Vagina (tissue), 2 donors: ENCODE data around the gene RNF26.

Experiments used
- CTCF ChIP-seq, 3 experiments: fragments of 450-650 bp in 2 of 3; fragments of 200-600 bp in 1 of 3; sonication (generic) in 1 of 3; IDR thresholded peaks; one replicate each; pipeline ENCODE4 v1.5.1; 2017 to 2019; ENCODE audit warnings: antibody characterized with exemption in 3 of 3, mild to moderate bottlenecking in 2 of 3, moderate library complexity in 2 of 3
- POLR2AphosphoS5 ChIP-seq, 2 donors: sonication (generic); formaldehyde crosslinking; IDR thresholded peaks; one replicate each; pipeline ENCODE4 v1.9.0; 2017; ENCODE audit warnings: antibody characterized with exemption in 2 of 2, mild to moderate bottlenecking in 2 of 2, low read depth in 1 of 2; ENCODE audit not compliant: insufficient read depth in 1 of 2

- TF ChIP-seq CTCF (IDR thresholded peaks at IDR 0.05) (no peak), POLR2AphosphoS5 (IDR thresholded peaks at IDR 0.05; ENCODE audit: insufficient read depth in 1 of 2, low read depth in 1 of 2) (no peak)
These were observed 13.7 kb downstream of the RNF26 start for GRCh38 chr11:119347940-119348605.
